NCI-H1048 (cell line): ENCODE data around the gene KAT8.

Experiments used
- DNase-seq: peaks from one replicate; lab custom pipeline; 2025; lab: John Stamatoyannopoulos, UW

The KAT8 gene

DNA sequence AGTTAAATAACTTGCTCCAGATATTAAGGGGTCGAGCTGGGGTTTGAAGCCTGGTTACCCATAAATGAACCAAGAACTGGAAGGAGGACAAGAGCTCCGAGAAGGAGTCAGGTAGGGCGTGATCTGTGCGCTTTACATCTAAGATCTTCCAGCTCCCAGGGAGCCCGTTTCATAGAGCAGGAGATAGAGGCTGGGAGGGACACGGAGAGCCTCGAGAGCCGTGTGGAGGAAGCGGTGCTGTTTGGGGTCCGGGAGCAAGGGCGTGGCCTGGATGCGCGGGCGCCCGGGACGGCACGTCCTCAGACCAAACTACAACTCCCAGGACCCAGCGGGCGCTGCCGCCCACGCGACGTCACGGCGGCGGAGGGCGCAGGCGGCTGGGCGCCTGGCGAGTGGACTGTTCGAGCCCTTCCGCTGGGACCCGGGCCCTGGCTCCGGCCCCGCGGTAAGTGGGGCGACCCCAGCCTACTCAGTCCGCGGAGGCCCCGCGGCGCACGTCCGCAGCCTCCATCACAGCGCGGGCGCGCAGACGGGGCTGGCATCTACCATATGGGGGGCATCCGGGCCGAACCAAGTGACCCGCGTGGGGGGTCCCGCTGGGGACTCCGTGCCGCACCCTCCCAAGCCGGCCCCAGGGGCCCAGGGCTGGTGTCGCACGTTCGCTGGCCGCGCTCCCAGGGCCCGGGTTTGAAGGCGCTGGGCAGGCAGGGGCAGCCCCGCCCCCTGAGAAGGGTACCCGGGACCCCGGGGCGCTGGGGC, 9.2 kb upstream of the KAT8 start, which contains the start of gene BCKDK:
Gene BCKDK (plus strand): TSS at position 352 of the 759 bp plus-strand sequence. CDS start 838 bp downstream, outside the sequence.
- DNase-seq = peak; percentile 47

DNA sequence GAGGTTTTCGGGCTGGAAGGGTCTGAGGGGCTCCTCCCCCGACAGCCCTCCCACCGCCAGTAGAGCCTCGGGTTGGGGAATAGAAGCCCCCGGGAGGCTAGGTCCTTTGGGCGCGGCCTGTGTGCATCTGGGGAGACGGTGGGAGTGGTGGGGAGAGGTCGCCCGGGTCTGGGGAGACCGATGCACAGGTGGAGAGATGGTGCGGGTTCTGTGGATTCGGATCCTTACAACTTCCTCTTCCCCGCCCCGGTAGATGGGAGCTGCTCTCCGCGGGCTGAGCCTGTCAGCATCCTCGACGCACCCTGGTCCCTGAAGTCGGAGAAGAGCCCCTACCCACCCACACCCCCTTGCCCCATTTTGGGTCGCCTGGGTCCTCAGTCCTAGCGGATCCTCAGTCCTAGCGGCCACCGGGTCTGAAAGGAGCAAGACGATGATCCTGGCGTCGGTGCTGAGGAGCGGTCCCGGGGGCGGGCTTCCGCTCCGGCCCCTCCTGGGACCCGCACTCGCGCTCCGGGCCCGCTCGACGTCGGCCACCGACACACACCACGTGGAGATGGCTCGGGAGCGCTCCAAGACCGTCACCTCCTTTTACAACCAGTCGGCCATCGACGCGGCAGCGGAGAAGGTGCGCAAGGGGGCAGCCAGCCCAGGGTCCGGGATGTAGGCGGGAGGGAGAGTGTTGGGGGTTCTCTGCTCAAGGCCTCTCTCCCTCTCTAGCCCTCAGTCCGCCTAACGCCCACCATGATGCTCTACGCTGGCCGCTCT, 8.5 kb upstream of the KAT8 start:
- no peak for DNase-seq

DNA sequence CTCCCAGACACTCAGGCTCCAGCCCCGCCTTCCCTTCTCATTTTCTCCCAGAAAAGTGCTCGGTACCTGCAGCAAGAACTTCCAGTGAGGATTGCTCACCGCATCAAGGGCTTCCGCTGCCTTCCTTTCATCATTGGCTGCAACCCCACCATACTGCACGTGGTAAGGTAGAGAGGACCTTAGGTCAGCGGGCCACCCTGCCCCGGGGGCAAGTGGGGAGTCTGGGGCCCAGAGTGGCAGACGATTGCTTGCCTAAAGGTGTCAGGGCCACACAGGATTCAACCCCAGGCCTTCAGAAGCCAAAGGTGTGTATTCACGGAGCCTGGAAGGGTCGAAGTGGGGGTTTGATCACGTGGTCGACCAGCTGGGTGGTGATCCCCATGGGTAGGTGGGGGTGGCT, 7.8 kb upstream of the KAT8 start:
- DNase-seq = no peak

DNA sequence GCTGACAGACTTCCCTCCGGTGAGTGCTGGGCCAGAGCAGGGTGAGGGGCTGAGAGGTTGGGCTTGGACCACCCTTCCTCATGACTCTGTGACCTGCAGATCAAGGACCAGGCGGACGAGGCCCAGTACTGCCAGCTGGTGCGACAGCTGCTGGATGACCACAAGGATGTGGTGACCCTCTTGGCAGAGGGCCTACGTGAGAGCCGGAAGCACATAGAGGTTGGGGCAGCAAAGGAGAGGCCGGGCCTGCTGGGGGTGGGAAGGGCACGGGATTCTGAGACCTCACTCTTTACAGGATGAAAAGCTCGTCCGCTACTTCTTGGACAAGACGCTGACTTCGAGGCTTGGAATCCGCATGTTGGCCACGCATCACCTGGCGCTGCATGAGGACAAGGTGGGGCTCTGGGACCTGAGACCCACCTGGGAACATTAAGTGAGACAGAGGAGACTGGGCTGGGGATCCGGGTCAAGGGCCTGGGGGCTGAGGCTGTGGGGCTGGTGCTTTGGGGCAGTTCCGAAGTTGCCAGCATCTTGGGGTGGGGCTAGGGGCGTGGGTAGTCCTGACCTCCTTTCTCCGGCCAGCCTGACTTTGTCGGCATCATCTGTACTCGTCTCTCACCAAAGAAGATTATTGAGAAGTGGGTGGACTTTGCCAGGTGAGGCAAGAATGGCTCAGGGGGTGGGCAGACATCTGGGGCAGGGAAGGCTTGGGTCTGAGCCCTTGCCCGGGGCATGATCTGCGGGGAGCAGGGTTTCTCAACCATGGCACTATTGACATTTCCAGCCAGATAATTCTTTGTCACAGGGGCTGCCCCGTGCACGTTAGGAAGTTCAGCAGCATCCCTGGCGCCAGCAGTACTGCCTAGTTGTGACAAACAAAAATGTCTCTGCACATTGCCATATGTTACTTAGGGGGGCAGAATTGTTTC, 7.1 kb upstream of the KAT8 start:
- no peak for DNase-seq

DNA sequence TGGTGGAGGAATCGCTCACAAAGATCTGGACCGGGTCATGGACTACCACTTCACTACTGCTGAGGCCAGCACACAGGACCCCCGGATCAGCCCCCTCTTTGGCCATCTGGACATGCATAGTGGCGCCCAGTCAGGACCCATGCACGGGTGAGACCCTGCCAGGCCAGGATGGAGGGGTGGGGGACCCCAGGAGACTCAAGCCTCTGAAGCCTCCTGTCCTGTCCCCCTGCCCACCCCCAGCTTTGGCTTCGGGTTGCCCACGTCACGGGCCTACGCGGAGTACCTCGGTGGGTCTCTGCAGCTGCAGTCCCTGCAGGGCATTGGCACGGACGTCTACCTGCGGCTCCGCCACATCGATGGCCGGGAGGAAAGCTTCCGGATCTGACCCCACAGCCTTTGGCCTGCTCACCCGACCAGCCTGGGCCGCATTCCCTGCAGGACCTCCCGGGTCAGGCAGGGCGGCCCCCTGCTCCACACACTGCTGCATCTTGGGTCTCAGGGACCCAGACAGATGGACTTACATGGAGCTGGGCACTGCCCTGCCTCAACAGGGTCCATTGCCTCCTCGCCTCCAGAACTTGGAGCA, 5.5 kb upstream of the KAT8 start:
- no peak for DNase-seq

DNA sequence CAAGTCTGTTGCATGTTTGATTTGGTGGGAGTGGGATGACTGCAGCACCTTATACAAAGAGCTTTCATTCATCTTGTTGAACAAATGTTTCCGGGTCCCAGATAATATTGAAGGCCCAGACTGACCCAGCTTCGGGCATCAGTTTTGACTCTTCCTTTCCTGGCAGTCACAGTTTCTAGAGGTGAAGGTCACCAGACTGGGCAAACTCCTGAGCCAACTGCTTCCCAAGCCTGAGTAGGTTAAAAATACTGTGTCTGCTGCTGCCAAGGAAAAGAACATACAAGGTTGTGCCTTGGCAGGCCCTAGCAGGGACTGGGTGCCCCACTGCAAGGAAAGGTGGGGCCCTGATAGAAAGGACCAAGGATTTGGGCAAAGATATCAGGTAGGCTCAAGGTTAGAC, 4.8 kb upstream of the KAT8 start:
- no peak for DNase-seq

DNA sequence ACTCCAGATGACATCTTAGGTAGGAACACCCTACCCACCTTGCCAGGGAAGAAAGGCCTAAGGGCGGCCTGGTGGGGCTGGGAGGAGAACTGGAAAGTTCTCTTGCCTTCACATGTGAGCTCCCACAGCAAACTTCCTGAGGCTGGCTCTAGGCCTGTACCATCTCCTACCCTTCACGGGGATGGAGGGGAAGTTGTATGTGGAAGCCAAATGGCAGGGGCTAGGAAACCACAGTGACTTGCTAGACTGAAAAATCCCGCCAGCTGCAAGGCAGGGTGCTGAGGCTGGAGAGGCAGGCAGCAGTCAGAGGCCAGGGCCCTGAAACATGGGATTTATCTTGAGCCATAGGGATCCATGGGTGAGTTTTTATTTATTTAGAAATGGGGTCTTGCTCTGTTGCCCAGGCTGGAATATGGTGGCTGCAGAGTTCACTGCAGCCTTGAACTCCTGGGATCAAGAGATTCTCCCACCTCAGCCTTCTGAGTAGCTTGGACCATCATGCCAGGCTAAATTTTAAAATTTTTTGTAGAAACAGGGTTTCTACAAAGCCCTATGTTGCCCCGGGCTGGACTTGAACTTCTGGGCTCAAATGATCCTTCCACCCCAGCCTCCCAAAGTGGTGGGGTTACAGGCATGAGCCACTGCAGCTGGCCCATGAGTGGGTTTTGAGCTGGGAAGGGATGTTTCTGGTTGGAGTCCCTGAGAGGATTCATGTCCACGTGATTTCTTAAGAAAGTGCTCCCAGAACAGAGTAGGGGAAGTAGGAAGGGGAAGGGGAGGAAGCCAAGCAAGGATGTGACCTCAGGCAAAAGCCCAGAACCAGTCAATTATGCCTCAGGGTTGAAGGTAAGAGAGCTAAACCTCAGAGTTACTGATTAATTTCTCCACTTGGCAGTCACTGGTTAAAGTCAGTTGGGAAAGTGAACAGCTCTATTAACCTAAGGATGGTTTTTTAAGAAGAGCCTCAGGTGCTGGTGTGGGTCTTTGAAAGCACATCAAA, 4.0 kb upstream of the KAT8 start:
- DNase-seq = no peak

DNA sequence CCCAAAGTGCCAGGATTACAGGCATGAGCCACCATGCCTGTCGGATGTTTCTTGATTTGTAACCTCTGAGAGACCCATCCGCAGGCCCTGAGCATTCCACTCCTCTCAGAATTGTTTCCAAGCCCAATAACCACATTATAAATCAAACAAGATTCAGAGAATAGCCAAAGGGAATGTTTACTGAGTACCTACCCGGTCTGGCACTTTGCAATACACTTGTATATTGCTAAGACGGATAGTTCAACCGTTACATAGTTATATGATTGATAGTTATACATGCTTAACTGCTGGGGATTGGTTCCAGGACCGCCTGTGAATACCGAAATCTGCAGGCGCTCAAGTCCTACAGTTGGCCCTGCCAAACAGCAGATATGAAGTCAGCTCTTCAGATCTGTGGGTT, 3.0 kb upstream of the KAT8 start:
- no peak for DNase-seq

DNA sequence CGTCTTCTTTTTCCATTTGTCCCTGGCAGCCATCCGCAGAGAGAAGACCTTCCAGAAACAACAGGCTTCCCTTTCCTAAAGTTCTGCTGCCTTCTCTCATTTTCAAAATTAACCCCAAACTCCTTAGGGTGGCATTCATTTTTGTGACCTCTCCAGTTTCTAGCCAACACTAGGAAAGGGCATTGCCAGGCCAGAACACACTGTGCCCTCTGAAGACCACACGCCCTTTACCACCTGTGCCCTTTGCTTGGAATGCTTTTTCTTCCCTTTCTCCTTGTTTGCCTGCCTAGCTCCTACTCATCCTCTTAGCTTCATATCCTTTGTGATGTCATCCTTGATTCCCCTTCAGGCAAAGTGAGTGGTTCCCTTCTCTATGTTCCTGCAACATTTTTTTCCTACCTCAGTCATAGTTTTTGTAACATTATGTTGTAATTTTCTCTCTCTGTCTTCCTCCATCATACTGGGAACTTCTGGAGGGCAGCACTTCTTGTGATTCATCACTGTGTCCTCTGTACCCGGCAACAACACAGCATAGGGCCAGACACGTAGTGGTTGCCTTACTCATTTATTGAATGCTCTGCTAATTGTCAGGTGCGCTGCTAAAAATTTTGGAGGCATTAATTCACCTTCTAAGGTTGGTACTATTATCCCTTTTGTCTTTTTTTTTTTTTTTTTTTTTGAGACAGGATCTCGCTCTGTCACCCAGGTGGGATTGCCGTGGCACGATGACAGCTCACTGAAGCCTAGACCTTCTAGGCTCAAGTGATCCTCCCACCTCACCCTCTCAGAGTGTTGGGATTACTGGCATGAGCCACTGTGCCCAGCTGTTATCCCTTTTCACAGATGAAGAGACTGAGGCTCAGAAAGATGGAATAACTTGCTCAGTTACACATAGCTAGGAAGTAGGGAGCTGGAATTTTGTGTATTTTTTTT, 1.0 kb downstream of the KAT8 start:
- no peak for DNase-seq

DNA sequence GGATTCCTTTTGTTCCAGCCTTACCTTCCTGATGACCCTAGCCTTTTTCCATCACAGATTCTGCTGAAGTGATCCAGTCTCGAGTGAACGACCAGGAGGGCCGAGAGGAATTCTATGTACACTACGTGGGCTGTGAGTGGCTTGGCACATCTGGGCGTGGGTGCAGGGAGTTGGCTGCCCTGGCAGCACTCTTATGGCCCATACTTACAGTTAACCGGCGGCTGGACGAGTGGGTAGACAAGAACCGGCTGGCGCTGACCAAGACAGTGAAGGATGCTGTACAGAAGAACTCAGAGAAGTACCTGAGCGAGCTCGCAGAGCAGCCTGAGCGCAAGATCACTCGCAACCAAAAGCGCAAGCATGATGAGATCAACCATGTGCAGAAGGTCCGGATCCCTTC, 2.7 kb downstream of the KAT8 start:
- DNase-seq = no peak

DNA sequence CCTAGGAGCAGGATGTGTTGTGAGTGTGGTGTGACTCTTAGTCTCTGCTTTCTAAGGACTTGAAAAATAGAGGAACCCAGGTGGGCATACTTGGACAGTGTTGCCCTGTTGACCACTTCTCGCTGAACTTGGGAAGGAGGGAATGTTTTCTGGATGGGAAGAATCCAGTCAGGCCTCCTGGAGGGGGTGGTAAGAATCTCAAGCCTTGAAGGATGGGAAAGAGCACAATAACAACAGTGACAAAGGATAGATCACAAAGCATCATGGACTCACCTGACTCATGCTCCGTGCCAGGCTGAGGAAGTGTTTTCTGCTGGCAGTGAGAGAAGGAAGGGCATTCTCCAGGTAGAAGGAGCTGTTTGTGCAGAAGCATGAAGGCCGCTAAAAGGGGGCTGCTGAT, 8.4 kb downstream of the KAT8 start:
- DNase-seq = no peak

DNA sequence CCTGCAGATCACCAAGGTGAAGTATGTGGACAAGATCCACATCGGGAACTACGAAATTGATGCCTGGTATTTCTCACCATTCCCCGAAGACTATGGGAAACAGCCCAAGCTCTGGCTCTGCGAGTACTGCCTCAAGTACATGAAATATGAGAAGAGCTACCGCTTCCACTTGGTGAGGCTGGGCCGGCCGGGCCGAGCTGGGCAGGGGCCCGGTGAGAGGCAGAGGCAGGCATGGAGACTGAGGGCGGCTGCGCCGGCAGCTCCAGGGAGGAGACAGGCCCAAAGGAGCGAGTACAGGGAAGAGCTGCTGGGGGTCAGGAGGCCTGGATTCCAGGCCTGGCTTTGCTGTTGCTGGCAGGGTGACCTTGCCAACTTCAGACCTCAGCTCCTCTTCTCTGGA, 9.7 kb downstream of the KAT8 start:
- DNase-seq = no peak

DNA sequence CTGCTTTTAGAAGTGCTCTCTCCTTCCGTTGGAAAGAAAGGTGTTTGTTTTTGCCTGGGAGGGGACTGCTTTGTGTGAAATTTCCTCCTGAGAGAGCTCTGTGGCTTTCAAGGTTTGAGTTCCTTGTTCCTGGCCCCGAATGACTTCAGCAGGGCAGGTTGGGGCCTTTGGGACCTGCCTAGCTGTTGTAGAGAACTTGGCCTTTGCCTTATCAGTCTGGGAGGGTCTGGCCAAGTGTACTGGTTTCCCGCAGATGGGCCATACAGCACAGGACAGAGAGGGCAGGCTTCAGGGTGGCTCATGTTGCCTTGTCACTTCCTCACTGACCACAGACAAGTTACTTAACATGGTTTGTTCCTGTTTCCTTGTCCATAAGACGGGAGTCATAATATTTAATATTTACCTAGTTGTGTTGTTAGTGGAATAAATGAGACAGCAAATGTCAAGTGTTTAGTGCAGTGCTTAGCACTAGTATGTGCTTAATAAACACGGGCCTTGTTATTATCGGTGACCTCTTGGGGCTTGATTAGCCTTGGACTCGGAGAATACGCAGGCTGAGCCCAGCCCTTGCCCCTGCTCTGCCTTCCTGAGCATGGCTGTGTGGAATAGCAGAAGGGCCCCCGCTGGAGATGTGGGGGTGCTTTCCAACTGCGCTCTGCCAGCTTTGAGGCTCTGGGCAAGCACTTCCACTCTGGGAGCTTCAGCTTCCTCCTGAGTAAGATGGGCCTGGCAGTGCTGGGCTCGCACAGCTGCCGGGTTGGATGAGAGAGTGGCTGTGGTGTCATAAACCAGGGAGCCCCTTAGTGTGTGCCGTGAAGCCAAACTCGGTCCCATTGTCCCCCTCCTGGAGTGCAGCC, 11.5 kb downstream of the KAT8 start:
- DNase-seq = no peak

DNA sequence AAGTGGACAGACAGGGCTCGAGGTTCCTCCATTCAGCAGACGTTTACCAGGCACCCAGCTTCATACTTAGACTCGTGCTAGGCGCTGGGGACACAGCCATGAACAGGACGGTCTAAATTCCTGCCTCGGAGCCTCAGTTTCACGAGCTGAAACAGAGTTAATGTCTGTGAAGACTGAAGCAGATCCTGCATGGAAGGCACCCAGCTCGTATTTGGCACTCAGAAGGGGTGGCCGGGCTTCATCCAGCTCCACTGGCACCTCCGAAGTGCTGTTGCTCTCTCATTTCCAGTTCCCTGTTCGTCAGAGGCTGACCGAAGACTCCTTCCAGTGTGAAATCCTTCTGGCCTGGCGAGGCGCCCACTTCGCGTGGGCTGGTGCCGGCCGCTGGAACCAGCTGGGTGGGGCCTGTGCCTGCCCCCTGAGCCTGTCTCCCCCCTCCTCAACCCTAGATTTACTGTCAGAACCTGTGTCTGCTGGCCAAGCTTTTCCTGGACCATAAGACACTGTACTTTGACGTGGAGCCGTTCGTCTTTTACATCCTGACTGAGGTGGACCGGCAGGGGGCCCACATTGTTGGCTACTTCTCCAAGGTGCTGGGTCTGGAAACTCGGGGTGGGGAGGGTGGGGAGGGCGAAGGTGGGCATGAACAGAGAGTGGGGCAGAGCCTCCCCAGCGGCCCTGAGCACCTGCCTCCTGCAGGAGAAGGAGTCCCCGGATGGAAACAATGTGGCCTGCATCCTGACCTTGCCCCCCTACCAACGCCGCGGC, 12.3 kb downstream of the KAT8 start:
- DNase-seq = no peak

DNA sequence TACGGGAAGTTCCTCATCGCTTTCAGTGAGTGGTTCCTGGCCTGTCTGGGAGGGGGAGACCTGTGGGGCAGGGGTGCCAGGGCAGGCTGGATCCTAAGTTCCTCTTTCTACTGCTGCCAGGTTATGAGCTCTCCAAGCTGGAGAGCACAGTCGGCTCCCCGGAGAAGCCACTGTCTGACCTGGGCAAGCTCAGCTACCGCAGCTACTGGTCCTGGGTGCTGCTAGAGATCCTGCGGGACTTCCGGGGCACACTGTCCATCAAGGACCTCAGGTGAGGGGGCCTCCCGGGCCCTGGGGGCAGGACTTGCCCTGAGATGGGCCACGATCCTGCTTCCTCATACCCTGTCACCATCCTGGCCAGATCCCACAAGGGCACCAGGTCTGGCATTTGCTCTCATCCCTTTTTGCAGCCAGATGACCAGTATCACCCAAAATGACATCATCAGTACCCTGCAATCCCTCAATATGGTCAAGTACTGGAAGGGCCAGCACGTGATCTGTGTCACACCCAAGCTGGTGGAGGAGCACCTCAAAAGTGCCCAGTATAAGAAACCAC, 12.9 kb downstream of the KAT8 start:
- DNase-seq = no peak

DNA sequence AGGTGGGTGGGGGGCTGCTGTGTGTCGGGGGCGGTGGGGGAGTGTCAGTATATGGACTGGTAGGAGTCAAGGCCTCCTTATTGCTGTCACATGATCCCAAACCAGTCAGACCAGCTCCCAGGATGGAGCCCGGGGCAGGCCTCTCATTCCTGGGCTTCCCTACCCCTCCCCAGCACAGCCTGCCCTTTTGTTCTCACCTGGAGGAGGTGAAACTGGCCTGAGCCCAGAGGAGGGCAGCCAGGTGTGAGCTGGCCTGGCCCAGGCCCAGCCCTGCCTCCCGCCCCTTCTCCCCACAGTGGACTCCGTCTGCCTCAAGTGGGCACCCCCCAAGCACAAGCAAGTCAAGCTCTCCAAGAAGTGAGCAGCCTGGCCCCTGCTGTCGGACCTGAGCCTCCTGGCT, 13.4 kb downstream of the KAT8 start:
- no peak for DNase-seq

DNA sequence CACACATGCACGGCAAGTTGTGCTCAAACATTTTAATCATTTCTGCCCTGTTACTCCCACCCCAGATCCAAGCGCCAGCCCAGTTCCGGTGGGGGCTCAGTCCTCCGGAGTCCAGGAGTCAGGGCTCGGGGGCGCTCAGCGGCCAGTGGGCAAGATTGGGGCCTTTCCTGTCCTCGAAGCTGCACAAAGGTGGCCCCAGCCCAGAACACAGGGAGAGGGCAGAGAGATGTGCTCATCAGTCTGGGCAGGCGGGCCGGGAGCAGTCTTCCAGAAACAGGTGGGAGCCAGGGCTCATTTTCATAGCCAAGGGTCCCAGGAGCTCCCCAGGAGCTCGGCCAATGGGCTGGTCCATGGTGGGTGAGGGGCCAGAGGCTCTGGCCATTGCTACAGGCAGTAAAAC, 14.0 kb downstream of the KAT8 start:
- no peak for DNase-seq

DNA sequence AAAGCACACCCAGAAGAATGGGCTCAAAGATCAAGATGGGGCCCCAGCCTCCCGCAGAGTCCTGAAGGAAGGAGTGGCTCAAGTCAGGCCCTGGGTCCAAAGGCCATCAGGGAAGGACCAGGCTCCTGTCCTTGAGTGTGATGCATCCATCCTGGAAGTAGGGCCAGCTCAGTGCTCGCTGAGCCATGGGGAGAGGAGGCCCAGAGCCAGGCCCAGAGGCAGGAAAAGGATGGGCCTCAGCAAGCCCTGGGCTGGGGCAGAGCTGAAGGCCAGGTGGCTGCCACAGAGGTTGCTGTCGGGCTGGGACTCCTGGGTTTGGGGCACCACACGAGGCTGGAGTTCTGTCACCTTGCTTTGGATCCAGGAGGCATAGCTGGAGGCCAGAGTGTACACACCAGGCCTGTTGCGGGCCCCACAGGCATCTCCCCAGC, 14.4 kb downstream of the KAT8 start:
- DNase-seq = no peak
